Astrocyte of the spinal cord (primary cell): ENCODE measurements around the gene KLF6.
A peak's percentile ranks its signal among the peaks of the same experiment; 100 is the strongest.

Source experiments
- DNase-seq: peaks from one replicate; pipeline ENCODE4 v3.0.0; 2011; ENCODE audit warnings: low read depth, low spot score
- H3K4me3 ChIP-seq: 2 replicates; pipeline ENCODE4 v1.5.1; 2011; ENCODE audit warnings: low read depth, mild to moderate bottlenecking, low read length, moderate library complexity
- in situ Hi-C: cut with HindIII; loops from 2 replicates; pipeline ENCODE4 v1.10.0; 2017; ENCODE audit warnings: low sequenced_read_pairs
- TF ChIP-seq, protein P1 (sequence below): IDR thresholded peaks from 2 replicates; pipeline ENCODE4 v1.5.1; 2012; ENCODE audit warnings: low read depth, mild to moderate bottlenecking, low read length, inconsistent platforms

KLF6 gene

DNA sequence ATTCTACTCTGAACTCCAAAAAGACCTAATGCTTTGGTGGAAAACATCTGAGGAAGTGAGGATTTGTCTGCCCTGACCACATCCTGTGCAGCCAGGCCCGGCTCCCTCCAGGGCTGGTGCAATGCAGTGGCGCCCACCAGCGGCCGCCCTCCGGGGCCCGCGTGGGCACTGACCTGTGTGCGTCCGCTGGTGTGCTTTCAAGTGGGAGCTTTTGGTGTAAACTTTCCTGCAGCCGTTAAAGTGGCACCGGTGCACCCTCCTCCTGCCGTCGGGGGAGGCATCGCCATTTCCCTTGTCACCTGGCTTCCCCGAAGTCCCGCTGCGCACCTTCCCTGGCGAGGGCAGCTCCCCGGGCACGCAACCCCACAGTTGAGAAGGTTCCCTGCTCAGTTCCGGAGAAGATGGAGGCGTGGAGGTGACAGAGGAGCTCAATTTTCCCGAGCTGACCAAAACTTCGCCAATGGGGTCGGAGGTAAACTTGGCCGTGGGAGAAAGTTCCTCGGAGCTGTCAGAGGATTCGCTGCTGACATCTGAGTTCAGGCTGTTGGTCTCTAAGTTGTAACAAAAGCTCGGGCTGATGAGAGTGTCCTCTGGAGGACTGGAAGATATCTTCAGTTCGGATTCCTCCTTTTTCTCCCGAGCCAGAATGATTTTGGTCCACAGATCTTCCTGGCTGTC lies 3.4 kb downstream of the KLF6 start:
- in situ Hi-C loops, result no loop called here
- TF ChIP-seq, protein P1, sequence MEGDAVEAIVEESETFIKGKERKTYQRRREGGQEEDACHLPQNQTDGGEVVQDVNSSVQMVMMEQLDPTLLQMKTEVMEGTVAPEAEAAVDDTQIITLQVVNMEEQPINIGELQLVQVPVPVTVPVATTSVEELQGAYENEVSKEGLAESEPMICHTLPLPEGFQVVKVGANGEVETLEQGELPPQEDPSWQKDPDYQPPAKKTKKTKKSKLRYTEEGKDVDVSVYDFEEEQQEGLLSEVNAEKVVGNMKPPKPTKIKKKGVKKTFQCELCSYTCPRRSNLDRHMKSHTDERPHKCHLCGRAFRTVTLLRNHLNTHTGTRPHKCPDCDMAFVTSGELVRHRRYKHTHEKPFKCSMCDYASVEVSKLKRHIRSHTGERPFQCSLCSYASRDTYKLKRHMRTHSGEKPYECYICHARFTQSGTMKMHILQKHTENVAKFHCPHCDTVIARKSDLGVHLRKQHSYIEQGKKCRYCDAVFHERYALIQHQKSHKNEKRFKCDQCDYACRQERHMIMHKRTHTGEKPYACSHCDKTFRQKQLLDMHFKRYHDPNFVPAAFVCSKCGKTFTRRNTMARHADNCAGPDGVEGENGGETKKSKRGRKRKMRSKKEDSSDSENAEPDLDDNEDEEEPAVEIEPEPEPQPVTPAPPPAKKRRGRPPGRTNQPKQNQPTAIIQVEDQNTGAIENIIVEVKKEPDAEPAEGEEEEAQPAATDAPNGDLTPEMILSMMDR, result peak; percentile 68
- H3K4me3 ChIP-seq, result peak overlapping the region; percentile 83
- DNase-seq, result peak; percentile 61

DNA sequence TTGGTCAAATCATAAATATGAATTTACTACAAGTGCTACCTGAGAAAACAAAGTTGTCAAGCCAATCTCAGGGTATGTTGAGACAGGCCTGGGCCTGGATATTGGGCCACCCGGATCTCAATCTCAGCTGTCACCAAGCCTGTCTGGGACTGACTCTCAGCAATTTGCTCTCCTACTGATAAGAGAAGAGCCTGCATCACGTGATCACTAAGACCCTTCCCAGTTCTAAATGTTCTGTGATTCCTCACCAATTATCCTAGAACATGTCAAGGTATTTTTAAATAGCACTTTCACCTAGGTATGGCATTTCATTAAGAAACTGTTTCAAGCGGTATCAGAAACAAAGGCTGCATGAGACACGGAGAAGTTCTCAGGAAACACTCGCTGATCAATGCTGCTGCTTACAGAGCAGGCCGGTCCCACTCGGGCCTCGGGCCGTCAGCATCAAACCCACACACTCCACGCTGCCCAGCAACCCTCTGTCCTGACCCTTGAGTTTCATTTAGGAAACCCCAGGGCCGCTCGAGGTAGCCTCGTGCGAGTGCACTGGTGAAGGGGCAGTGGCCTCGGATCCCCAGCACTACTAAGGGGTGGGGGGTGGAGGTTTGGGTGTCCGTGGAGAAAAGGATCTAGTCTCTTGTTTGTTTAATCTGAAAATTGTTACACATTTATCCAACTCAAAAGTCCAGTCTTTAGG lies 4.1 kb downstream of the KLF6 start:
- TF ChIP-seq, protein P1, result no peak
- in situ Hi-C loops, result no loop called here
- peak overlapping the region; percentile 83 for H3K4me3 ChIP-seq
- DNase-seq, result peak; percentile 50

DNA sequence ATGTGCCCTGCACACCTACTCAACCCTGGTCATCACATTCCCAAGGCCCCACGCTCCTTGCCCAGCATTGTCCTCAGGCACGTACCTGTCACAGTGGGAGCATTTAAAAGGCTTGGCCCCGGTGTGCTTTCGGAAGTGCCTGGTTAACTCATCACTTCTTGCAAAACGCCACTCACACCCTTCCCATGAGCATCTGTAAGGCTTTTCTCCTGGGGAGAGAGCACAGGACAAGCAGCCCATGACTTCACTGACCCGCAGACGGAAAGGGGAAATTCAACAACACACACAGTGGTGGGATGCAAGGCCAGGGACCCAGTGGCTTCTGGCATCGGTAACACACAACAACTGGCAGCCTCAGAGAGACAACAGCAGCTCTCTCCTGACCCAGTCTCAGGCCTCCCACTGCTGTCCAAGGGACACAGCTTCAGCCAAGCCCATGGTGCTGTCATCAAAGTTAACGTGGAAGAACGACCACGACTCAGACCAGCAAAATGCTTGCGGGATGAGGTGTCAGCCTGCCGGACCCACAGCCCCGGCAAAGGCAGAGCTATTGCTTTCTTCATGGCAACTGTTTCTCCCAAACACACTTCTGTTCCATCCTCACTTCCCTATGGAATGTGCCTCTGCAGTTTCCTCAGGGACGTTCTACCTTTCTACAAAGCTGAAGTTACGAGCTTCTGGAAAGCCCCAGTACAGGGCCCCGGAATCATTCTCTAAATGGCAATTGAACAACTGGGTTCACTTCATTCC lies 4.8 kb downstream of the KLF6 start:
- peak overlapping the region; percentile 83 for H3K4me3 ChIP-seq
- TF ChIP-seq, protein P1, result no peak
- in situ Hi-C loops, result no loop called here
- peak; percentile 63 for DNase-seq

DNA sequence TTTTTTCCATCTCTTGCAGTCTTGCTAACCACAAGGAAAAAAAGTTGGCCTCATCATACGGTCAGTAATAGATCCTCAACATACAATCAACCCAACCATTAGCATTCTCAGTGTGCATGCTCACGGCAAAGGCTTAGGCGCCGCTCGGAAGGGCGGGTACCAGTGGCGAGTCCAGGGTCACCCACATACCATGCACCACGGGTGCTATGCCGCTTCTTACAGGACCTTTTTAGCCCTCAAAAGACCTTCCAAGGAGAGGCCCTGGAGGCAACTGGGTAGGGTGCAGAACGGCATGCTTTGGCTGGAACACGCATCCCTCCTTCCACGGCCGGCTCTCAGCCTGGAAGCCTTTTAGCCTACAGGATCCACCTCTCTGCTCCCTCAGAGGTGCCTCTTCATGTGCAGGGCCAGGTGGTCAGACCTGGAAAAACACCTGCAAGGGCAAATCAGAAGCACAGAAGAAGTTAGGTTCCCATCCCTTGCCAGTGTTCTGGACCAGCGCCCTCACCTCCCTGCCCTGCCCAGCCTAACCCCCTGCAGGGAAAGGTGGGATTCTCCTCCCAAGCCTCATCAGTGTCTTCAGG lies 5.8 kb downstream of the KLF6 start:
- DNase-seq, result no peak
- in situ Hi-C loops, result no loop called here
- TF ChIP-seq, protein P1, result no peak
- H3K4me3 ChIP-seq, result peak overlapping the region; percentile 83

DNA sequence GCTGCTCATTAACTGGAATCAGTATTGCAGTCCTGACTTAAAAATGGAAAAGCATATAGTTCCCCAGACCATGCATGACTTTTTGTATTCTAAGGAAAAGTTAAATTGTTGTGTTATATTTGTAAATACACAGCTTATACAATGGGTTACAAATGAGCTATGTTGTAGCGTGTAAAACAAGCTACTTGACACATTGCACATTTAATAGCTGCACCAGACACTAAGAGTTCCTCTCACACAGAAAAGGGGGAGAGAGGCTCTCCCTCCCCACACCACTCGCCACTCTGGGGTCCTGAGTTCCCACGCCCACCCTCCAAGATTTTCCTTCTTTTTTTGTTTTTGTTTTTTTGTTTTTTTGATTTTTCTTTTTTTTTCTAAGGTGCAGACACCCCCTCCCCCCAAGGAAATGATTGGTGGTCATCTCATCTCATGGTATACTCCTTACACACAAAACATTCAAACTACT lies 6.3 kb downstream of the KLF6 start:
- H3K4me3 ChIP-seq, result peak overlapping the region; percentile 83
- in situ Hi-C loops, result no loop called here
- peak; percentile 62 for DNase-seq
- TF ChIP-seq, protein P1, result no peak

DNA sequence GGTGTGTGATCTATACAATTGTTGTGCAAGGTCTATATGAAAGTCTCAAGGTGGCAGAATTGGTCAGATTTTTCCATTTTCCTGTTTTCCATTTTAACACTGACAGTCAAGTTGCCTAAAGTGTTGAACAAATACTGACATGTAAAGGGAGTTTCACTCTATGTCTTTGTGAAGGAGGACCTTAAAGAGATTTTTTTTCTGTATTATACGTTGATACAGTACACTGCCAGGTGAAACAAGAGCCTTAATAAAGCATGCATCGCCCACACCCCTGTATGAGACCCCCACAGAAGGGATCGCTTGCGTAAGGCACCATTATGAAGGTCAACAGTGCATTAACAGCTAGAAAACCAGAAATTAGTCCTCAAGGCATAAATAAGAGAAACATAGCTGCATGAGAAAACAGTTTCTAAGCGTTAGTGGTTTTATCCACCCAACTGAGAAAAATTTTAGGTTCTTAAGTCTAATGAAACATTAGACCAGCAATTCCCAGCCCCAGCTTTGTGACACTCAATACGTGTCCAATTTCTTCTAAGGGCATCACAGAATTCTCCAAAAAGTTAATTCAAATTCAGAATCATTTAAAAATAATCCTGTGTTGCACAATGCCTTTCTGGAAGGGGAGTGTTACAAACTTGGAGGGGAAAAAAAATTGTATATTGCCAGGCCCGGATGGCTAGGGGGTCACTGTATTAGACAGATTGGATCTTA lies 6.9 kb downstream of the KLF6 start:
- H3K4me3 ChIP-seq, result peak overlapping the region; percentile 83
- TF ChIP-seq, protein P1, result no peak
- in situ Hi-C loops, result no loop called here
- DNase-seq, result peak; percentile 57
